T47D (cell line): ENCODE results near the gene TBCD.

Experiments used
- DNase-seq, 2 experiments: peaks; one replicate each; pipeline versions ENCODE4 v3.0.0 to v3.0.0-alpha.2; 2011 to 2012; ENCODE audit warnings: low read depth in 1 of 2, low spot score in 1 of 2
- JUND ChIP-seq: IDR thresholded peaks from 2 replicates; pipeline ENCODE4 v1.6.1; 2012; ENCODE audit warnings: low read depth
- in situ Hi-C: cut with HindIII; loops from 2 replicates; pipeline ENCODE4 v1.10.0; 2016; ENCODE audit warnings: low sequenced_read_pairs, low pct_unique_long_range_greater_than_20kb

TBCD gene

GRCh38 chr17:82859431-82860403 is 107.9 kb downstream of the TBCD start:
- DNase-seq, result peak in 1 of 2 experiments; percentile 55
- TF ChIP-seq JUND, result no peak
- in situ Hi-C loops, result no loop called here

- TF ChIP-seq JUND, result no peak
- in situ Hi-C loops, result no loop called here
- no peak for DNase-seq
These were observed 108.9 kb downstream of the TBCD start for GRCh38 chr17:82860606-82861392.

GRCh38 chr17:82861393-82861775 is 109.5 kb downstream of the TBCD start:
- no peak for TF ChIP-seq JUND
- DNase-seq, result no peak
- in situ Hi-C loops, result no loop called here

GRCh38 chr17:82862191-82862590 is 110.3 kb downstream of the TBCD start:
- DNase-seq, result no peak
- in situ Hi-C loops, result no loop called here
- no peak for TF ChIP-seq JUND

- TF ChIP-seq JUND, result no peak
- DNase-seq, result no peak
- in situ Hi-C loops, result no loop called here
These were observed 111.0 kb downstream of the TBCD start for GRCh38 chr17:82862737-82863382.

- no peak for TF ChIP-seq JUND
- in situ Hi-C loops, result no loop called here
- DNase-seq, result no peak
These were observed 111.6 kb downstream of the TBCD start for GRCh38 chr17:82863383-82863940.

GRCh38 chr17:82863941-82864712 is 112.3 kb downstream of the TBCD start:
- DNase-seq, result no peak
- in situ Hi-C loops, result no loop called here
- no peak for TF ChIP-seq JUND

- no peak for TF ChIP-seq JUND
- DNase-seq, result no peak
- in situ Hi-C loops, result no loop called here
These were observed 112.9 kb downstream of the TBCD start for GRCh38 chr17:82864713-82865248.

- no peak for TF ChIP-seq JUND
- DNase-seq, result no peak
- in situ Hi-C loops, result no loop called here
These were observed 113.4 kb downstream of the TBCD start for GRCh38 chr17:82865274-82865673.

- TF ChIP-seq JUND, result no peak
- DNase-seq, result no peak
- in situ Hi-C loops, result no loop called here
These were observed 114.0 kb downstream of the TBCD start for GRCh38 chr17:82865774-82866395.

GRCh38 chr17:82866590-82867191 is 114.8 kb downstream of the TBCD start:
- no peak for DNase-seq
- in situ Hi-C loops, result no loop called here
- TF ChIP-seq JUND, result no peak
